Myocyte (in vitro differentiated cells): ENCODE measurements around the gene TTLL8. TPM values are rescaled to one million over a fixed set of nuclear protein-coding genes. Genes with fewer than 3 reads are reported as not detected.
A peak's percentile ranks its signal among the peaks of the same experiment; 100 is the strongest.
"Not testable (repeated sequence)": the region's sequence is repeated elsewhere in the genome, so short reads cannot be mapped to it uniquely, and the experiment has no call there.

Experiments used
- DNase-seq: peaks from one replicate; pipeline ENCODE4 v3.0.0-alpha.2; 2012; ENCODE audit warnings: low read depth
- total RNA-seq: library from RNA; depleted of rRNA; stranded (reverse); fragments of >200 nt; gene quantifications from 2 replicates; pipeline ENCODE4 v1.2.3, GENCODE V29; 2014

The TTLL8 gene
- total RNA-seq, 1 donor from 2014 or later = not detected

DNA sequence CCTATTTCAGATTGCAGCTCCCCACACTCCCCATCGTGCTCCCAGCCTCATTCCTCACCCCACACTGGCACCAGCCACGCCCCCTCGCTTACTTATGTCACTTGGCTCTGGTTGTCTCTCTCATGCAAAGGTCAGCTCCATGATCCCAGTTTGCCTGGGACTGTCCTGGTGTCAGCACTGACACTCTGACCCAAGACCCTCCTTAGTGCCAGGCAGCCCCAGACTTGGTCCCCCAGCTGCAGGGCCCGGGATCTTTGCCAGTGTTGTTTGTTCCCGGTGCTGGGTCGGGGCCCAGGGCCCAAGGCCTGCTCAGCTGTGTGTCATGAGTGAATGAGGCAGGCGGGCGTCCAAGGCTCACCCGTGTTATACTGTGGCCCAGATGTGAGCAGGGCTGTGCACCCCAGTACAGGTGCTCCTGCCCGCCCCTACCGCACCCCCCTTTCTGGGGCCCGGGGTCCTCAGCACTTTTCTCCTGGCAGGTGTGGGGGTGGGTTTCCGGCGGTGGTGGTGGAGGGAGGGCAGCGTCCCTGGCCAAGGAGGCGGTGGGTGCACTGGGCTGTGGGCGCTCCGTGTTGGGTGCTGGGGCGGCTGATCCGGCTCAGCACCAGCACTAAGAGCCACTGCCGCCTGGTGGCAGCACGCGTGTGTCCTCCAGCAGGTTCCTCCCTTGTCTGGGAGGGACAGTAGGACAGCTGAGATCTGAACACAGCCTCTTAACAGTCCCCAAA, 65.0 kb downstream of the TTLL8 start:
- DNase-seq = peak; percentile 40

GRCh38 chr22:49991907-49992533, 66.1 kb downstream of the TTLL8 start:
- no peak for DNase-seq

GRCh38 chr22:49991167-49991566, 66.9 kb downstream of the TTLL8 start:
- no peak for DNase-seq

DNA sequence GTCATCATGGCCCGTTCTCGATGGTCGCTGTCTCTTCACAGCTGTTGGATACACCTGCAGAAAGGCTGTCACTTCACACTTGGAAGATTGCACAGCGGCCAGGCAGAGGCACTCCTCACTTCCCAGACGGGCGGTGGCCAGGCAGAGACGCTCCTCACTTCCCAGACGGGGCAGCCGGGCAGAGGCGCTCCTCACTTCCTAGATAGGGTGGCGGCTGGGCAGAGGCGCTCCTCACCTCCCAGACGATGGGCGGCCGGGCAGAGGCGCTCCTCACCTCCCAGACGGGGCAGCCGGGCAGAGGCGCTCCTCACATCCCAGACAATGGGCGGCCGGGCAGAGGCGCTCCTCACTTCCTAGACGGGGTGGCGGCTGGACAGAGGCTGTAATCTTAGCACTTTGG, 68.3 kb downstream of the TTLL8 start:
- not testable (repeated sequence) for DNase-seq

GRCh38 chr22:49986325-49986724, 71.8 kb downstream of the TTLL8 start:
- no peak for DNase-seq

DNA sequence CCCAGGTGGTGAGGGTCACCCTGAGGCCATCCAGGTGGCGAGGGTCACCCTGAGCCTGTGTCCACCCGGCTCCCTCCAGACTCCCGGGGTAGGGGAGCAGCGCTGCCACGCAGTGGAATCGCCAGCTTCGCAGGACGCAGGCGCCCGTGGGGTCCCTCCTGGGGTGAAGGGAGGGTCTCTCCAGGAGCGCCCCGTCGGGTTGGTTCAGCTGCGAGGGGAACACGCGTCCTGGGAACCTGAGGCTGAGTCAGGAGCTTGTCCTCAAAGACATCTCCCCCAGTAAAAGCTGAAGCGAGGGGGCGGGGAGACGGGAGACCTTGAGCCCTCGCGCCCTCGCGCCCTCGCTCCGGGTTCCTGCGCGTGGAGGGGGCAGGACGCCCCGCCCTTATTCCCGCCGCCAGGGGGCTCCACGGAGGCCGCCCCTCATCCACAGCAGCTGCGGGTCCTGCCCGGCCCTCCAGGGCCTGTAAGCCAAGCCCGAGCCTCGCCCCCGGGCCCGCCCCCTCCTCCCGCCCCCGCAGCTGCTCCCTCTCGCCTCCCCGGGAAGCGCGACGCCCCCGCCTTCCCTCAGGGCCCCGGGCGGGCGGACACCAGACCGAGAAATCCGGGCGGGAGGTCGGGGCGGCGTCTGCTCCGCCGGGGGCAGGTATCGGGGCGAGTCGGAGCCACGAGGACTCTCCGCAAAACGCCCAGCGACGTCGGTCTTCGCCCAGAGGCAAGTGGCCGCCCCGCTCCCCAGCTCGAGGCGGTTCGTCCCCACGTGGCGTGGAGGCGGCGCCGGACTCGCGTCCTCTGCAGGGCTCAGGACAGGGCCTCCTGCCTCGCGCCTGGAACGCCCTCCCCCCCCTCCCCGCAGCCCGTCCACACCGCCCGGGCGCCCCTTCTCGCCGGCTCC, 74.7 kb downstream of the TTLL8 start:
- DNase-seq = no peak

DNA sequence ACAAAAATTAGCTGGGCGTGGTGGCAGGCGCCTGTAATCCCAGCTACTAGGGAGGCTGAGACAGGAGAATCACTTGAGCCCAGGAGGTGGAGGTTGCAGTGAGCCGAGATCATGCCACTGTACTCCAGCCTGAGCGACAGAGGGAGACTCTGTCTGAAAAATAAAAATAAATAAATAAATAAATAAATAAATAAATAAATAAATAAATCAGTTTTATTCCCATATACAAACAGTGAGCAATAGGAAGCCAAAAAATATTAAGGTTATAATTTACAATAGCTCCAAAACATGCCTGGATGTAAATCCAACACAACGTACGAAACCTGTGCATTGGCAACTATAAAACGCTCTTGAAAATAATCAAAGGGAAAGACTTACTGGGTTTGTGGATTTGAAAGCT, 76.3 kb downstream of the TTLL8 start:
- not testable (repeated sequence) for DNase-seq

GRCh38 chr22:49979587-49980264, 78.4 kb downstream of the TTLL8 start:
- DNase-seq = no peak

- DNase-seq = no peak
Measured at GRCh38 chr22:49977578-49977977, 80.5 kb downstream of the TTLL8 start.

GRCh38 chr22:49976439-49977175, 81.5 kb downstream of the TTLL8 start:
- DNase-seq = no peak

GRCh38 chr22:49975543-49976389, 82.3 kb downstream of the TTLL8 start:
- no peak for DNase-seq

DNA sequence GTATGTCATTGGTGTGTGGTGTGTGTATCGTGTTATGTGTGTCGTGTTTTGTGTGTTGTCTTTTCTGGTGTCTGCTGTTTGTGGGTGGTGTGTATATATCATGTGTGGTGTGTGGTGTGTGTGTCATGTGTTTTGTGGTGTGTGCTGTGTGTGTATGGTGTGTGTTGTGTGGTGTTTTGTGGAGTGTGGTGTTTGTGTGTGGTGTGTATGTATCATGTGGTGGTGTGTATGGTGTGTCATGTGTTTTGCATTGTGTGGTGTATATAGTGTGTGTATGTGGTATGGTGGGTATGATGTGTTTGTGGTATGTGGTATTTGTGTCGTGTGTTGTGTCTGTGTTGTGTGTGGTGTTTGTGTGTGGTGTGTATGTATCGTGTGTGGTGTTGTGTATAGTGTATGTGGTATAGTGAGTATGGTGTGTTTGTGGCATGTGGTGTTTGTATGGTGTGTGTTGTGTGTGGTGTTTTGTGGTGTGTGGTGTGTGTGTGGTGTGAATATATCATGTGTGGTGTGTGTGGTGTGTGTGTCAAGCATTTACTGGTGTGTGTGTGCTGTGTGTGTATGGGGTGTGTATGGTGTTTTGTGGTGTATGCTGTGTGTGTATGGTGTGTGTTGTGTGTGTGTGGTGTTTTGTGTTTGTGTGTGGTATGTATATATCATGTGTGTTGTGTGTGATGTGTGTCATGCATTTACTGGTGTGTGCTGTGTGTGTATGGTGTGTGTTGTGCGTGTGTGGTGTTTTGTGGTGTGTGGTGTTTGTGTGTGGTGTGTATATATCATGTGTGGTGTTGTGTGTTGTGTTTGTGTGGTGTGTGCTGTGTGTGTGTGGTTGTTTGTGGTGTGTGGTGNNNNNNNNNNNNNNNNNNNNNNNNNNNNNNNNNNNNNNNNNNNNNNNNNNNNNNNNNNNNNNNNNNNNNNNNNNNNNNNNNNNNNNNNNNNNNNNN, 84.8 kb downstream of the TTLL8 start:
- peak; percentile 34 for DNase-seq

GRCh38 chr22:49972163-49973017, 85.7 kb downstream of the TTLL8 start:
- DNase-seq = no peak

- peak; percentile 71 for DNase-seq
Measured at GRCh38 chr22:49971232-49972162, 86.6 kb downstream of the TTLL8 start.

DNA sequence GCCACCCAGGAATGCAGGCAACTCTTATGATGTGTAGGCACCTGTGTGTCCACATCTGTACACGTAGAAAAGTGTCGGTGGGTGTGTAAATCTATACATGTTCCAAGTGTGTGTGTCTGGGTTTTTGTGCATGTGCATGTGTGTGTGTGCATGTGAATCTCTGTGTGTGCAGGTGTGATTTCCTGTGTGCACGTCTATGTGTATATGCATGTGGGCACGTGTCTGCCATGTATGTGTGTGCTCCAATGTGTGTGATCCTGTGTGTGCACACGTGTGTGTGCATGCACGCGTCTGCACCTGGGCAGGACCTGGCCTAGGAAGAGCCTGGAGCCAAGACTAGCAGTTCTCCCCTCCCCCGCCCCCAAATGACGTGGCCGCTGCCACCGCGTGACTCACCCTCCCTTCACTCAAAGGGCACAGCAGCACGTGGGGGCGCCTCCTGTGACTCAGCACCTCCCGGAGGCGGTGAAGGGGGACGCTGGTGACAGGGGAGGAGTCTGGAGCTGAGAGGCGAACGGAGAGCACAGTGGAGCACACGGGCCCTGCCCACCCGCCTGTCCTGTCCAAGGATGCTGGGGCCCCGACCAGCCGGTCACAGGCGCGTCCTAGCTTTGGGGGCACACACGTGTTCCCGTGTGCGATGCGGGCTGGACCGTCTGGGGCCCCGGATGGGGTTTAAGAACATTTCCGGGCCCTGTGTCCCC, 87.4 kb downstream of the TTLL8 start:
- peak; percentile 97 for DNase-seq
